Spinal cord (tissue), 10 donors: Measurements from ENCODE around the gene SERPIND1. TPM values are rescaled to one million over a fixed set of nuclear protein-coding genes. Genes with fewer than 3 reads are reported as not detected.

Experiments used
- DNase-seq, 6 donors: peaks; one replicate each; pipeline versions ENCODE4 v3.0.0 to v3.0.0-alpha.2; 2013 to 2015; ENCODE audit warnings: low spot score in 6 of 6, low read depth in 4 of 6
- H3K27ac ChIP-seq: one replicate; pipeline ENCODE4 v1.5.1; 2013; ENCODE audit warnings: low read depth, low read length, control low read depth
- H3K27me3 ChIP-seq: one replicate; pipeline ENCODE4 v1.6.1; 2013; ENCODE audit warnings: low read length; ENCODE audit not compliant: control insufficient read depth, insufficient read depth
- H3K36me3 ChIP-seq: one replicate; pipeline ENCODE4 v1.6.1; 2013; ENCODE audit warnings: low read length; ENCODE audit not compliant: control insufficient read depth, insufficient read depth
- H3K4me1 ChIP-seq: one replicate; pipeline ENCODE4 v1.6.1; 2013; ENCODE audit warnings: low read length; ENCODE audit not compliant: control insufficient read depth, insufficient read depth
- H3K4me3 ChIP-seq: one replicate; pipeline ENCODE4 v1.5.1; 2013; ENCODE audit warnings: low read depth, low read length, control low read depth
- H3K9me3 ChIP-seq: one replicate; pipeline ENCODE4 v1.6.1; 2013; ENCODE audit warnings: low read length; ENCODE audit not compliant: control insufficient read depth, insufficient read depth
- whole genome bisulfite sequencing: methylation state at CpG from one replicate; pipeline ENCODE4 v1.1.5; 2013; ENCODE audit warnings: missing lambda C conversion rate; ENCODE audit not compliant: insufficient coverage; 5-methylcytosine and 5-hydroxymethylcytosine counted together
- polyA plus RNA-seq, 2 donors: library from polyadenylated mRNA; unstranded; fragments of 120-200 nt; gene quantifications; one replicate each; pipeline ENCODE4 v1.2.1, GENCODE V29; 2013; ENCODE audit not compliant: insufficient read length in 2 of 2
- total RNA-seq, 2 donors: library from RNA; depleted of rRNA in 1 of 2; stranded (reverse); fragments of 120-200 nt in 1 of 2; fragments of >200 nt in 1 of 2; gene quantifications; one replicate each; pipeline versions ENCODE4 v1.2.3 to v1.2.4, GENCODE V29; 2013 to 2014
- donor health status: healthy.

Gene SERPIND1
- total and polyA plus RNA-seq, 4 donors: 9.6 to 201 (median 61.3) TPM

DNA sequence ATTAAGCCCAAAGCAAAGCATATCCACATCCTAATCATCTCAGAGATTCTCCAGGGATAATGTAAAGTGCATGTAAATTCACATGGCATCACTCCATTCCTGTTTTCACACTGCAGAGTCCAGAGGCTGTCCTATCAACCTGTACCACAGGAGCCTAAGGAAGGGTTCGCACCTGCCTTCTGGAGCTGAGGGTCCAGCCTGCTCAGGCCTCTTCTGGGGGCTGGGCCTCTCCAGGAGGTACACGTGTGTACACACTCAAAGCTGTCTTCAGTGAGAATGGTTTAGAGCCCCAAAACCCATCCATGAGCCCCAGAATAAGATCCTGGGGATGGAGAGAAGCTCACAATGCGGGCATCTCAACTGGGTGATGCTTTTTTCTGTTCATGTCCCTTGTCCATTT lies 60.8 kb downstream of the SERPIND1 start:
- 100% methylated on average over 2 of the region's 3 CpGs for WGBS

More for the DNA sequence above, 60.8 kb downstream of the SERPIND1 start:
- DNase-seq: no peak
- Histone ChIP-seq H3K9me3 (no peaks in the 10 kb centered on the region), H3K4me3 (no peak overlapping the region), H3K27ac (no peak overlapping the region), H3K36me3 (peaks cover 29% of the 10 kb centered on the region), H3K27me3 (no peaks in the 10 kb centered on the region), H3K4me1 (no peaks in the 10 kb centered on the region)

Other genes with a start within 250 kb of the SERPIND1 start
- 10 to 100 TPM; 57.6 to 83.5 TPM for gene PI4KA, start 84.7 kb downstream of the SERPIND1 start, total RNA-seq
- 100 to 1,000 TPM in 1 of 2 donors, 10 to 100 TPM in 1; 95.4 to 136 TPM for gene PI4KA, start 84.7 kb downstream of the SERPIND1 start, polyA plus RNA-seq
- 10 to 100 TPM; 11.5 to 21.8 TPM for gene SNAP29, start 84.9 kb downstream of the SERPIND1 start, total RNA-seq
- gene SNAP29, start 84.9 kb downstream of the SERPIND1 start, polyA plus RNA-seq: 10 to 100 TPM; 29.0 to 33.3 TPM
- 10 to 100 TPM; 55.2 to 63.6 TPM for gene CRKL, start 143.3 kb downstream of the SERPIND1 start, total RNA-seq
- 10 to 100 TPM; 65.5 to 88.0 TPM for gene CRKL, start 143.3 kb downstream of the SERPIND1 start, polyA plus RNA-seq
- 100 to 1,000 TPM in 1 of 2 donors, 10 to 100 TPM in 1; 29.4 to 147 TPM for gene AIFM3, start 193.1 kb downstream of the SERPIND1 start, total RNA-seq
- gene AIFM3, start 193.1 kb downstream of the SERPIND1 start, polyA plus RNA-seq: 10 to 100 TPM; 31.1 to 49.0 TPM
- 10 to 100 TPM; 44.8 to 66.6 TPM for gene LZTR1, start 208.2 kb downstream of the SERPIND1 start, total RNA-seq
- 10 to 100 TPM; 68.5 to 93.6 TPM for gene LZTR1, start 208.2 kb downstream of the SERPIND1 start, polyA plus RNA-seq
- 10 to 100 TPM; 15.1 to 37.2 TPM for gene THAP7, start 228.0 kb downstream of the SERPIND1 start, total RNA-seq
- 10 to 100 TPM; 29.4 to 30.9 TPM for gene THAP7, start 228.0 kb downstream of the SERPIND1 start, polyA plus RNA-seq
- 1 to 10 TPM; 1.6 to 3.3 TPM for gene P2RX6, start 241.1 kb downstream of the SERPIND1 start, total RNA-seq
- 1 to 10 TPM; 3.7 to 8.4 TPM for gene P2RX6, start 241.1 kb downstream of the SERPIND1 start, polyA plus RNA-seq